Naive B cell (primary cell): Measurements from ENCODE around the gene PCK1. TPM values are rescaled to one million over a fixed set of nuclear protein-coding genes. Genes with fewer than 3 reads are reported as not detected.

ENCODE experiments used
- ATAC-seq, 2 donors: fragments of 150-1000 bp; cut with Tn5 transposase; 2 replicates each; pipeline ENCODE4 v1.10.0; 2021; ENCODE audit warnings: low read depth in 2 of 2, mild to moderate bottlenecking in 2 of 2, moderate library complexity in 2 of 2
- DNase-seq: peaks from one replicate; pipeline ENCODE4 v3.0.0; 2022
- H3K27ac Mint-ChIP-seq, 6 donors: one replicate each; pipeline ENCODE4 v1.8.0; 2020 to 2022; ENCODE audit warnings: mild to moderate bottlenecking in 6 of 6, mixed read lengths in 6 of 6, moderate library complexity in 5 of 6, inconsistent platforms in 2 of 6
- H3K27me3 Mint-ChIP-seq, 3 donors: one replicate each; pipeline ENCODE4 v1.8.0; 2021 to 2022; ENCODE audit warnings: mixed read lengths in 3 of 3, mild to moderate bottlenecking in 1 of 3
- H3K36me3 Mint-ChIP-seq, 2 donors: one replicate each; pipeline ENCODE4 v1.8.0; 2020 to 2022; ENCODE audit warnings: mixed read lengths in 2 of 2, inconsistent platforms in 1 of 2, mild to moderate bottlenecking in 1 of 2
- H3K4me1 Mint-ChIP-seq, 3 donors: one replicate each; pipeline ENCODE4 v1.8.0; 2020 to 2022; ENCODE audit warnings: mixed read lengths in 3 of 3, inconsistent platforms in 1 of 3, mild to moderate bottlenecking in 1 of 3, moderate library complexity in 1 of 3
- H3K4me3 Mint-ChIP-seq, 8 donors: one replicate each; pipeline ENCODE4 v1.8.0; 2020 to 2022; ENCODE audit warnings: mild to moderate bottlenecking in 8 of 8, mixed read lengths in 8 of 8, moderate library complexity in 8 of 8, inconsistent platforms in 2 of 8
- H3K9me3 Mint-ChIP-seq, 7 donors: one replicate each; pipeline ENCODE4 v1.8.0; 2020 to 2022; ENCODE audit warnings: mixed read lengths in 7 of 7, mild to moderate bottlenecking in 5 of 7, inconsistent platforms in 2 of 7, moderate library complexity in 1 of 7
- polyA plus RNA-seq, 6 donors: library from polyadenylated mRNA; unstranded; fragments of 300-500 nt; fragmentation: Illumina TruSeq; gene quantifications; one replicate each; pipeline ENCODE4 v1.2.3, GENCODE V29; 2021; ENCODE audit warnings: low read depth in 6 of 6

PCK1 gene
- polyA plus RNA-seq, 6 donors from 2014 or later = not detected

GRCh38 chr20:57580478-57581201 lies 19.7 kb downstream of the PCK1 start:
- ATAC-seq = no peak
- no peak overlapping the region for H3K27ac Mint-ChIP-seq
- no peak overlapping the region for H3K4me3 Mint-ChIP-seq
- peaks cover 0 to 2% (median 0%) of the 10 kb centered on the region in 7 donors for H3K9me3 Mint-ChIP-seq
- no peak for DNase-seq
- H3K27me3 Mint-ChIP-seq = peaks cover 53 to 69% (median 60%) of the 10 kb centered on the region in 3 donors
- no peaks in the 10 kb centered on the region for H3K4me1 Mint-ChIP-seq
- H3K36me3 Mint-ChIP-seq = no peaks in the 10 kb centered on the region

- Mint-ChIP-seq H3K27ac (peak overlapping the region in 1 of 6 donors; percentile 56), H3K36me3 (no peaks in the 10 kb centered on the region), H3K27me3 (peaks cover 57 to 75% (median 65%) of the 10 kb centered on the region in 3 donors), H3K9me3 (peaks cover 0 to 3% (median 0%) of the 10 kb centered on the region in 7 donors), H3K4me1 (no peaks in the 10 kb centered on the region), H3K4me3 (no peak overlapping the region)
- DNase-seq (no peak), ATAC-seq (no peak)
Observed at GRCh38 chr20:57581202-57582028, 20.5 kb downstream of the PCK1 start.

GRCh38 chr20:57582029-57582378 lies 21.1 kb downstream of the PCK1 start:
- H3K27me3 Mint-ChIP-seq = peaks cover 60 to 78% (median 70%) of the 10 kb centered on the region in 3 donors
- DNase-seq (no peak), ATAC-seq (no peak)
- peak overlapping the region in 1 of 6 donors; percentile 58 for H3K27ac Mint-ChIP-seq
- H3K9me3 Mint-ChIP-seq = peaks cover 0 to 6% (median 3%) of the 10 kb centered on the region in 7 donors
- H3K4me3 Mint-ChIP-seq = no peak overlapping the region
- no peaks in the 10 kb centered on the region for H3K4me1 Mint-ChIP-seq
- H3K36me3 Mint-ChIP-seq = peaks cover 0 to 4% of the 10 kb centered on the region in 2 donors

GRCh38 chr20:57582432-57583288 lies 21.8 kb downstream of the PCK1 start:
- no peaks in the 10 kb centered on the region for H3K4me1 Mint-ChIP-seq
- H3K27me3 Mint-ChIP-seq = peaks cover 63 to 80% (median 73%) of the 10 kb centered on the region in 3 donors
- DNase-seq = no peak
- peak in 1 of 2 donors; percentile 14 for ATAC-seq
- peaks cover 0 to 6% of the 10 kb centered on the region in 2 donors for H3K36me3 Mint-ChIP-seq
- peaks cover 0 to 8% (median 7%) of the 10 kb centered on the region in 7 donors for H3K9me3 Mint-ChIP-seq
- no peak overlapping the region for H3K27ac Mint-ChIP-seq
- peak overlapping the region in 1 of 8 donors; percentile 18 for H3K4me3 Mint-ChIP-seq

- ATAC-seq (no peak), DNase-seq (no peak)
- peaks cover 67 to 77% (median 73%) of the 10 kb centered on the region in 3 donors for H3K27me3 Mint-ChIP-seq
- H3K36me3 Mint-ChIP-seq = peaks cover 0 to 6% of the 10 kb centered on the region in 2 donors
- H3K4me3 Mint-ChIP-seq = peak overlapping the region in 1 of 8 donors; percentile 18
- H3K9me3 Mint-ChIP-seq = peaks cover 0 to 15% (median 11%) of the 10 kb centered on the region in 7 donors
- H3K27ac Mint-ChIP-seq = no peak overlapping the region
- no peaks in the 10 kb centered on the region for H3K4me1 Mint-ChIP-seq
Observed at GRCh38 chr20:57583289-57584257, 22.7 kb downstream of the PCK1 start.

GRCh38 chr20:57584768-57585461 lies 24.0 kb downstream of the PCK1 start:
- ATAC-seq (no peak), DNase-seq (no peak)
- H3K9me3 Mint-ChIP-seq = peaks cover 0 to 15% (median 11%) of the 10 kb centered on the region in 7 donors
- H3K27ac Mint-ChIP-seq = peak overlapping the region in 1 of 6 donors; percentile 70
- no peaks in the 10 kb centered on the region for H3K4me1 Mint-ChIP-seq
- peaks cover 62 to 68% (median 68%) of the 10 kb centered on the region in 3 donors for H3K27me3 Mint-ChIP-seq
- no peak overlapping the region for H3K4me3 Mint-ChIP-seq
- H3K36me3 Mint-ChIP-seq = peaks cover 0 to 6% of the 10 kb centered on the region in 2 donors

- Mint-ChIP-seq H3K4me1 (no peaks in the 10 kb centered on the region), H3K27me3 (peaks cover 54 to 68% (median 67%) of the 10 kb centered on the region in 3 donors), H3K4me3 (no peak overlapping the region), H3K27ac (no peak overlapping the region), H3K9me3 (peaks cover 0 to 15% (median 11%) of the 10 kb centered on the region in 7 donors), H3K36me3 (peaks cover 0 to 6% of the 10 kb centered on the region in 2 donors)
- ATAC-seq (no peak), DNase-seq (no peak)
Observed at GRCh38 chr20:57585466-57586213, 24.7 kb downstream of the PCK1 start.

- peaks cover 0 to 6% of the 10 kb centered on the region in 2 donors for H3K36me3 Mint-ChIP-seq
- H3K27ac Mint-ChIP-seq = no peak overlapping the region
- DNase-seq = no peak
- ATAC-seq = no peak
- no peak overlapping the region for H3K4me3 Mint-ChIP-seq
- H3K27me3 Mint-ChIP-seq = peaks cover 53 to 67% (median 62%) of the 10 kb centered on the region in 3 donors
- H3K4me1 Mint-ChIP-seq = no peaks in the 10 kb centered on the region
- H3K9me3 Mint-ChIP-seq = peaks cover 0 to 15% (median 11%) of the 10 kb centered on the region in 7 donors
Observed at GRCh38 chr20:57586370-57586793, 25.5 kb downstream of the PCK1 start.

- H3K27me3 Mint-ChIP-seq = peaks cover 50 to 69% (median 62%) of the 10 kb centered on the region in 3 donors
- DNase-seq (no peak), ATAC-seq (no peak)
- H3K36me3 Mint-ChIP-seq = peaks cover 0 to 6% of the 10 kb centered on the region in 2 donors
- peak overlapping the region in 1 of 6 donors; percentile 33 for H3K27ac Mint-ChIP-seq
- H3K9me3 Mint-ChIP-seq = peaks cover 0 to 15% (median 11%) of the 10 kb centered on the region in 7 donors
- H3K4me1 Mint-ChIP-seq = no peaks in the 10 kb centered on the region
- no peak overlapping the region for H3K4me3 Mint-ChIP-seq
Observed at GRCh38 chr20:57586943-57587277, 26.0 kb downstream of the PCK1 start.

- Mint-ChIP-seq H3K27ac (no peak overlapping the region), H3K9me3 (peaks cover 0 to 15% (median 11%) of the 10 kb centered on the region in 7 donors), H3K4me1 (no peaks in the 10 kb centered on the region), H3K4me3 (no peak overlapping the region), H3K36me3 (peaks cover 0 to 6% of the 10 kb centered on the region in 2 donors), H3K27me3 (peaks cover 45 to 64% (median 57%) of the 10 kb centered on the region in 3 donors)
- ATAC-seq (no peak), DNase-seq (no peak)
Observed at GRCh38 chr20:57587278-57587988, 26.5 kb downstream of the PCK1 start.

GRCh38 chr20:57587989-57588377 lies 27.1 kb downstream of the PCK1 start:
- Mint-ChIP-seq H3K27me3 (peaks cover 39 to 58% (median 52%) of the 10 kb centered on the region in 3 donors), H3K4me3 (no peak overlapping the region), H3K36me3 (peaks cover 0 to 6% of the 10 kb centered on the region in 2 donors), H3K27ac (no peak overlapping the region), H3K9me3 (peaks cover 0 to 15% (median 11%) of the 10 kb centered on the region in 7 donors), H3K4me1 (no peaks in the 10 kb centered on the region)
- no peak for ATAC-seq
- no peak for DNase-seq
